Gastroesophageal sphincter (tissue), 4 donors: ENCODE results near the gene SMIM13. TPM values are rescaled to one million over a fixed set of nuclear protein-coding genes. Genes with fewer than 3 reads are reported as not detected.

Experiments used
- ATAC-seq: fragments of 150-250 bp; one replicate; pipeline ENCODE4 v1.9.1; 2016; ENCODE audit warnings: mild to moderate bottlenecking, moderate library complexity
- H3K27ac ChIP-seq, 4 donors: fragments of 200-600 bp; sonication (generic) in 3 of 4; 1 replicate in 3 of 4; 2 replicates in 1 of 4; pipeline ENCODE4 v1.5.1; 2016 to 2019
- H3K27me3 ChIP-seq: fragments of 200-600 bp; sonication (generic); one replicate; pipeline ENCODE4 v1.5.1; 2019
- H3K36me3 ChIP-seq, 2 donors: fragments of 200-600 bp; sonication (generic); one replicate each; pipeline ENCODE4 v1.5.1; 2019; ENCODE audit warnings: control low read depth in 1 of 2
- H3K4me1 ChIP-seq, 3 donors: fragments of 200-600 bp; sonication (generic); 1 replicate in 2 of 3; 2 replicates in 1 of 3; pipeline ENCODE4 v1.5.1; 2016 to 2019; ENCODE audit warnings: control low read depth in 2 of 3
- H3K4me3 ChIP-seq, 2 donors: fragments of 200-600 bp; sonication (generic); one replicate each; pipeline ENCODE4 v1.5.1; 2019; ENCODE audit warnings: mild to moderate bottlenecking in 1 of 2, moderate library complexity in 1 of 2
- H3K9me3 ChIP-seq, 3 donors: fragments of 200-600 bp; sonication (generic); one replicate each; pipeline ENCODE4 v1.5.1; 2017 to 2019; ENCODE audit warnings: control low read depth in 2 of 3
- EP300 ChIP-seq: sonication (generic); formaldehyde crosslinking; IDR thresholded peaks from one replicate; pipeline ENCODE4 v1.6.1; 2017; ENCODE audit warnings: antibody characterized with exemption, mild to moderate bottlenecking
- POLR2A ChIP-seq, 2 donors: fragments of 450-650 bp; IDR thresholded peaks; one replicate each; pipeline ENCODE4 v1.6.1; 2017; ENCODE audit warnings: antibody characterized with exemption in 2 of 2, mild to moderate bottlenecking in 2 of 2, moderate library complexity in 1 of 2
- POLR2AphosphoS5 ChIP-seq: sonication (generic); formaldehyde crosslinking; IDR thresholded peaks from one replicate; pipeline ENCODE4 v1.6.1; 2017; ENCODE audit warnings: antibody characterized with exemption
- WGBS, 2 donors: methylation state at CpG; one replicate each; pipeline ENCODE4 v1.1.5; 2018; ENCODE audit warnings: low coverage in 1 of 2; 5-methylcytosine and 5-hydroxymethylcytosine counted together
- small RNA-seq, 4 donors: library from RNA; depleted of rRNA; stranded (forward); fragments of <200 nt; gene quantifications; one replicate each; pipeline ENCODE3, GENCODE V24; 2016
- total RNA-seq, 4 donors: library from RNA; depleted of rRNA; stranded (reverse); fragments of >200 nt; gene quantifications; one replicate each; pipeline ENCODE4 v1.1.0, GENCODE V29; 2016
- TF ChIP-seq, protein P1 (sequence below), 4 experiments: fragments of 200-600 bp in 2 of 4; fragments of 450-650 bp in 2 of 4; sonication (generic) in 1 of 4; IDR thresholded peaks; one replicate each; pipeline ENCODE4 v1.5.1; 2017 to 2019; ENCODE audit warnings: antibody characterized with exemption in 4 of 4, mild to moderate bottlenecking in 2 of 4, moderate library complexity in 2 of 4

The SMIM13 gene
- total RNA-seq, 4 donors from 2014 or later: 8.3 to 13.5 (median 12.5) TPM

DNA sequence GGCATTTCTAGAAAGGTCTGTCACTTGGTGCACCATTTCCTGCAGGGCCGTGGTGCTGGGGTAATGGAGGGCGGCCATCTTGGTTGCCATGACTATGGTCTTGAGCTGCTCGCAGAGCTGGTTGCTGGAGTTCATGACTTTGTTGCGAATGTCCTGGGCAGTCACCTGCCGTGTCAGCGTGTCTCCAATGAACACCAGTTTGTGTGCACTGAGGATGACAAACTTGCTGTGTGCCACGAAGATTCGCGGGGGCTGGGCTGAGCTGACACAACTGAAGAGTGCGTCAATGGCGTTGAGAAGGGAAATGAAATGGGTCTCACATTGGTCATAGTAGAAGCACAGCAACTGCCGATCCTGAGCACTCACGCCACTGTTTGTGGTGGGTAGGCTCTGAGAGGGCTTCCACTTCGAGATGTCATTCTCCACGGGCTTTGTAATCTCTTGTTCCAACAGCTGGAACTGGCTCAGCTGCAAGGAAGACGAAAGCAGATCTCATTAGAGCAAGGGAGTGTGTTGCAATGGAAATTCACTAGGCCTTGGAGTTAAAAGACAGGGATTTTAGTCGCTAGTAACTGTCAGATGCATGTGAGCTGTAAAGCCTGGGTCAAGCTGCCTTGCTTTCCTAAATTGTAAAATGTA is 91.7 kb downstream of the SMIM13 start:
- peak; percentile 31 for ATAC-seq
- Histone ChIP-seq H3K4me1 (peaks cover 0 to 11% (median 0%) of the 10 kb centered on the region in 3 donors), H3K4me3 (no peak overlapping the region), H3K27me3 (no peaks in the 10 kb centered on the region), H3K27ac (no peak overlapping the region), H3K9me3 (peaks cover 0 to 3% (median 0%) of the 10 kb centered on the region in 3 donors), H3K36me3 (peaks cover 0 to 65% of the 10 kb centered on the region in 2 donors)
- 86 to 92% methylated on average over 5 to 11 of the region's 17 CpGs for WGBS, 2 donors
- TF ChIP-seq EP300 (no peak), POLR2AphosphoS5 (no peak), POLR2A (IDR thresholded peaks at IDR 0.05) (no peak)
- TF ChIP-seq, protein P1, sequence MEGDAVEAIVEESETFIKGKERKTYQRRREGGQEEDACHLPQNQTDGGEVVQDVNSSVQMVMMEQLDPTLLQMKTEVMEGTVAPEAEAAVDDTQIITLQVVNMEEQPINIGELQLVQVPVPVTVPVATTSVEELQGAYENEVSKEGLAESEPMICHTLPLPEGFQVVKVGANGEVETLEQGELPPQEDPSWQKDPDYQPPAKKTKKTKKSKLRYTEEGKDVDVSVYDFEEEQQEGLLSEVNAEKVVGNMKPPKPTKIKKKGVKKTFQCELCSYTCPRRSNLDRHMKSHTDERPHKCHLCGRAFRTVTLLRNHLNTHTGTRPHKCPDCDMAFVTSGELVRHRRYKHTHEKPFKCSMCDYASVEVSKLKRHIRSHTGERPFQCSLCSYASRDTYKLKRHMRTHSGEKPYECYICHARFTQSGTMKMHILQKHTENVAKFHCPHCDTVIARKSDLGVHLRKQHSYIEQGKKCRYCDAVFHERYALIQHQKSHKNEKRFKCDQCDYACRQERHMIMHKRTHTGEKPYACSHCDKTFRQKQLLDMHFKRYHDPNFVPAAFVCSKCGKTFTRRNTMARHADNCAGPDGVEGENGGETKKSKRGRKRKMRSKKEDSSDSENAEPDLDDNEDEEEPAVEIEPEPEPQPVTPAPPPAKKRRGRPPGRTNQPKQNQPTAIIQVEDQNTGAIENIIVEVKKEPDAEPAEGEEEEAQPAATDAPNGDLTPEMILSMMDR (IDR thresholded peaks at IDR 0.05): no peak

DNA sequence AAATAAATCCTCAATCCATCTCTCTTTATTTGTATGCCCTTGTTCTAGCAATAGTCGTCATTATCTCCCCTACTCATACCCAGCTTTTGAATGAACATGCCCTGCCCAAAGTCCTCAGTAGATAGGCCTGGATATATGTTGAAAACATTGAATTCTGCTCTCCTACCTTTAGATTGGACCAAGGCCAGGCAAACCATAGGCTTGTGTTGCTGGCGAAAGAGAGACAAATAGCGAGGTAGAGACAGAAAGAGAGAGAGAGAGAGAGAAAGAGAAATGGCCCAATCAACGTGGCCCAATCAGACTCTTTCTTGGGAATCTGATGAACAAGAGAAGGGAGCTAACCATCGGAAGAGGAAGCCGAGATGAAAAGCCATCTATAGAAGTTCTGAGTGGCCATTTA is 93.7 kb downstream of the SMIM13 start:
- Histone ChIP-seq H3K27me3 (no peaks in the 10 kb centered on the region), H3K36me3 (peaks cover 0 to 85% of the 10 kb centered on the region in 2 donors), H3K4me1 (peaks cover 0 to 11% (median 0%) of the 10 kb centered on the region in 3 donors), H3K9me3 (no peaks in the 10 kb centered on the region), H3K4me3 (no peak overlapping the region), H3K27ac (no peak overlapping the region)
- no peak for ATAC-seq
- TF ChIP-seq POLR2AphosphoS5: no peak
- TF ChIP-seq POLR2A (IDR thresholded peaks at IDR 0.05): no peak
- TF ChIP-seq EP300: no peak
- TF ChIP-seq, protein P1 (IDR thresholded peaks at IDR 0.05): no peak
- 100% methylated on average over 2 to 3 of the region's 6 CpGs for WGBS, 2 donors

Small RNA genes within 50 kb of the gene (small RNA-seq; reads per million reads assigned to genes)
- gene AL136139.1: 0 reads per million in 4 donors

Other genes with a start within 250 kb of the SMIM13 start
- not detected for gene GCM2, start 211.8 kb upstream of the SMIM13 start, total RNA-seq
- gene SYCP2L, start 206.8 kb upstream of the SMIM13 start, total RNA-seq: 1 to 10 TPM in 2 of 4 donors, under 1 TPM in 2; 0.40 to 5.7 (median 1.6) TPM
- gene ELOVL2, start 49.5 kb upstream of the SMIM13 start, total RNA-seq: under 1 TPM in 3 of 4 donors, not detected in 1; 0.40 to 0.87 (median 0.62) TPM
- gene ERVFRD-1, start 17.9 kb downstream of the SMIM13 start, total RNA-seq: under 1 TPM in 2 of 4 donors, not detected in 2; 0.12 to 0.27 TPM
- 10 to 100 TPM; 13.1 to 42.7 (median 26.7) TPM for gene NEDD9, start 138.8 kb downstream of the SMIM13 start, total RNA-seq